H9 (cell line): ENCODE measurements around the gene MIR17HG. TPM values are rescaled to one million over a fixed set of nuclear protein-coding genes. Genes with fewer than 3 reads are reported as not detected.

Source experiments
- DNase-seq: peaks from one replicate; pipeline ENCODE4 v3.0.0-alpha.2; 2017
- H2AFZ ChIP-seq: one replicate; pipeline ENCODE4 v1.6.1; 2013; ENCODE audit warnings: mild to moderate bottlenecking, low read length, control low read depth, moderate library complexity
- H2AK5ac ChIP-seq: 2 replicates; pipeline ENCODE4 v1.6.1; 2013; ENCODE audit warnings: low read length, control low read depth, mixed read lengths; ENCODE audit not compliant: insufficient read length
- H2BK120ac ChIP-seq: one replicate; pipeline ENCODE4 v1.6.1; 2013; ENCODE audit warnings: low read depth, mild to moderate bottlenecking, low read length, control low read depth, inconsistent platforms; ENCODE audit not compliant: poor library complexity, severe bottlenecking
- H2BK12ac ChIP-seq: 2 replicates; pipeline ENCODE4 v1.6.1; 2013; ENCODE audit warnings: low read length, control low read depth, mixed read lengths, low read depth; ENCODE audit not compliant: insufficient read length
- H2BK15ac ChIP-seq: 2 replicates; pipeline ENCODE4 v1.6.1; 2013; ENCODE audit warnings: low read depth, low read length, control low read depth
- H2BK20ac ChIP-seq: one replicate; pipeline ENCODE4 v1.6.1; 2013; ENCODE audit warnings: low read depth, mild to moderate bottlenecking, low read length, control low read depth, inconsistent platforms; ENCODE audit not compliant: poor library complexity, severe bottlenecking
- H2BK5ac ChIP-seq: 2 replicates; pipeline ENCODE4 v1.6.1; 2013; ENCODE audit warnings: low read length, control low read depth, mixed read lengths; ENCODE audit not compliant: insufficient read length
- H3K14ac ChIP-seq: 2 replicates; pipeline ENCODE4 v1.6.1; 2013; ENCODE audit warnings: low read length, control low read depth; ENCODE audit not compliant: insufficient read depth
- H3K18ac ChIP-seq: 2 replicates; pipeline ENCODE4 v1.6.1; 2013; ENCODE audit warnings: low read depth, mild to moderate bottlenecking, mixed read lengths, low read length, control low read depth; ENCODE audit not compliant: insufficient read length
- H3K23ac ChIP-seq: 2 replicates; pipeline ENCODE4 v1.6.1; 2013; ENCODE audit warnings: low read length, control low read depth, mixed read lengths, low read depth; ENCODE audit not compliant: insufficient read length
- H3K23me2 ChIP-seq: 2 replicates; pipeline ENCODE4 v1.6.1; 2013; ENCODE audit warnings: low read depth, mild to moderate bottlenecking, mixed read lengths, low read length, control low read depth; ENCODE audit not compliant: insufficient read length, poor library complexity, severe bottlenecking
- H3K27ac ChIP-seq: 2 replicates; pipeline ENCODE4 v1.5.1; 2013; ENCODE audit warnings: low read length, control low read depth, mixed read lengths, low read depth; ENCODE audit not compliant: insufficient read length
- H3K27me3 ChIP-seq: 2 replicates; pipeline ENCODE4 v1.6.1; 2013; ENCODE audit warnings: low read length, control low read depth, inconsistent platforms; ENCODE audit not compliant: insufficient read depth
- H3K4ac ChIP-seq: 2 replicates; pipeline ENCODE4 v1.6.1; 2013; ENCODE audit warnings: low read depth, mild to moderate bottlenecking, control low read depth, inconsistent platforms, low read length, moderate library complexity
- H3K4me1 ChIP-seq: 2 replicates; pipeline ENCODE4 v1.6.1; 2013; ENCODE audit warnings: low read length, control low read depth, inconsistent platforms; ENCODE audit not compliant: insufficient read depth
- H3K4me2 ChIP-seq: 2 replicates; pipeline ENCODE4 v1.6.1; 2013; ENCODE audit warnings: low read length, control low read depth, mixed read lengths; ENCODE audit not compliant: insufficient read length, insufficient read depth
- H3K56ac ChIP-seq: 2 replicates; pipeline ENCODE4 v1.6.1; 2013; ENCODE audit warnings: low read depth, mild to moderate bottlenecking, mixed read lengths, low read length, control low read depth; ENCODE audit not compliant: insufficient read length
- H3K79me1 ChIP-seq: 2 replicates; pipeline ENCODE4 v1.6.1; 2013; ENCODE audit warnings: low read depth, mild to moderate bottlenecking, moderate library complexity, low read length, control low read depth, inconsistent platforms; ENCODE audit not compliant: insufficient read depth, poor library complexity, severe bottlenecking
- H3K79me2 ChIP-seq: 2 replicates; pipeline ENCODE4 v1.6.1; 2013; ENCODE audit warnings: low read length, control low read depth, inconsistent platforms; ENCODE audit not compliant: insufficient read depth
- H3K9ac ChIP-seq: 2 replicates; pipeline ENCODE4 v1.6.1; 2013; ENCODE audit warnings: low read length, control low read depth, mixed read lengths; ENCODE audit not compliant: insufficient read length; ENCODE audit errors: extremely low read depth
- H3K9me3 ChIP-seq: one replicate; pipeline ENCODE4 v1.6.1; 2013; ENCODE audit warnings: low read depth, low read length, inconsistent platforms; ENCODE audit not compliant: control insufficient read depth
- H3T11ph ChIP-seq: one replicate; pipeline ENCODE4 v1.6.1; 2013; ENCODE audit warnings: mild to moderate bottlenecking, low read length, control low read depth, inconsistent platforms
- H4K20me1 ChIP-seq: one replicate; pipeline ENCODE4 v1.6.1; 2013; ENCODE audit not compliant: control insufficient read depth, insufficient read length, insufficient read depth
- H4K5ac ChIP-seq: 2 replicates; pipeline ENCODE4 v1.6.1; 2013; ENCODE audit warnings: low read depth, mild to moderate bottlenecking, mixed read lengths, low read length, control low read depth; ENCODE audit not compliant: insufficient read length
- H4K8ac ChIP-seq: replicated peaks from 2 replicates; pipeline ENCODE4 v1.6.1; 2013; ENCODE audit warnings: low read length, control low read depth, mixed read lengths, low read depth; ENCODE audit not compliant: insufficient read length
- H4K91ac ChIP-seq: 2 replicates; pipeline ENCODE4 v1.6.1; 2013; ENCODE audit warnings: low read depth, mild to moderate bottlenecking, moderate library complexity, mixed read lengths, low read length, control low read depth; ENCODE audit not compliant: insufficient read length
- H3K27ac Mint-ChIP-seq, 3 experiments: 2 replicates in 2 of 3; 3 replicates in 1 of 3; pipeline ENCODE4 v1.8.0; 2020 to 2021; ENCODE audit warnings: mixed read lengths in 3 of 3, mild to moderate bottlenecking in 1 of 3, moderate library complexity in 1 of 3
- H3K27me3 Mint-ChIP-seq: 2 replicates; pipeline ENCODE4 v1.8.0; 2021; ENCODE audit warnings: low read depth, mild to moderate bottlenecking, moderate library complexity, mixed read lengths
- H3K36me3 Mint-ChIP-seq, 3 experiments: 2 replicates in 2 of 3; 3 replicates in 1 of 3; pipeline ENCODE4 v1.8.0; 2020 to 2021; ENCODE audit warnings: low read depth in 3 of 3, mixed read lengths in 3 of 3; ENCODE audit not compliant: insufficient read depth in 1 of 3
- H3K4me1 Mint-ChIP-seq, 2 experiments: 2 replicates each; pipeline ENCODE4 v1.8.0; 2020; ENCODE audit warnings: mixed read lengths in 2 of 2
- H3K4me3 Mint-ChIP-seq, 2 experiments: 2 replicates in 1 of 2; 3 replicates in 1 of 2; pipeline ENCODE4 v1.8.0; 2020 to 2021; ENCODE audit warnings: mild to moderate bottlenecking in 2 of 2, mixed read lengths in 2 of 2, moderate library complexity in 1 of 2
- H3K9me3 Mint-ChIP-seq, 2 experiments: 2 replicates in 1 of 2; 3 replicates in 1 of 2; pipeline ENCODE4 v1.8.0; 2020; ENCODE audit warnings: mild to moderate bottlenecking in 2 of 2, mixed read lengths in 2 of 2, moderate library complexity in 1 of 2
- WGBS: extraction: QIAGEN DNeasy Blood & Tissue Kit; methylation state at CpG from one replicate; pipeline ENCODE4 v1.1.7; 2013; ENCODE audit warnings: missing lambda C conversion rate, low lambda C conversion rate, mixed read lengths; ENCODE audit not compliant: insufficient read length; ENCODE audit errors: extremely low coverage; 5-methylcytosine and 5-hydroxymethylcytosine counted together
- total RNA-seq: library from RNA; stranded (reverse); gene quantifications from 2 replicates; pipeline ENCODE4 v1.2.1, GENCODE V29; 2021
- TF ChIP-seq, protein P1 (sequence below): fragments of 200-600 bp; sonication (generic); conservative IDR thresholded peaks from 3 replicates; pipeline ENCODE4 v1.8.0; 2021; ENCODE audit warnings: antibody characterized with exemption, mild to moderate bottlenecking

Gene MIR17HG
- total RNA-seq, 1 experiment from 2014 or later: 38.7 TPM

DNA sequence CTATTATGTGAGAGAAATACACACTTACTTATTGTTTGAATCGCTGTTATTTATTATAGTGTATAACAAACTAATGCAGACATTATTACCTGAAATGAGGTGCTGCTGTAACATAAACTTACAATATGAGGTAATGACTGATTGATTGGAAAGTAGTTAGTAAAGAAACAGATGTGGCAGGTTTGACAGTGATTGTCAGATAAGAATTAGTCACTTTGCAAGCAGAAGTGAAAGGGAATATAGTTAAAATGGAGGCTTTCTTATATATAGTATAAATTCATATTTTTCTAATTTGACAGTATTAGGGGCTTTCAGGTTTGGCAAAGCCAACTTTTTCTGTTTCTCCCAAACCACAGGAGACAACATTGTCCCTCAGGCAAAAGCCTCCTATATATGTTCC, 20.6 kb downstream of the MIR17HG start:
- Histone ChIP-seq H2BK12ac (no peak overlapping the region), H3K4me2 (no peak overlapping the region), H3T11ph (no peak overlapping the region), H3K4ac (no peak overlapping the region), H3K79me2 (no peaks in the 10 kb centered on the region), H4K8ac (no peak overlapping the region), H3K18ac (no peak overlapping the region), H3K4me1 (no peaks in the 10 kb centered on the region), H4K20me1 (no peaks in the 10 kb centered on the region), H3K9ac (no peak overlapping the region), H2AK5ac (no peak overlapping the region), H3K14ac (no peak overlapping the region), H2BK120ac (no peak overlapping the region), H2BK15ac (no peak overlapping the region), H3K27me3 (no peaks in the 10 kb centered on the region), H3K79me1 (no peaks in the 10 kb centered on the region), H2BK5ac (no peak overlapping the region), H3K56ac (no peak overlapping the region), H2BK20ac (no peak overlapping the region), H3K27ac (no peak overlapping the region), H3K23ac (no peak overlapping the region), H2AFZ (no peak overlapping the region), H3K23me2 (no peaks in the 10 kb centered on the region), H3K9me3 (no peaks in the 10 kb centered on the region), H4K5ac (no peak overlapping the region), H4K91ac (no peak overlapping the region)
- WGBS: no CpG with 5 or more reads among the region's 1 CpG
- Mint-ChIP-seq H3K27ac (no peak overlapping the region), H3K4me1 (peaks cover 3 to 5% of the 10 kb centered on the region in 2 experiments; a peak in 2 of 4 replicates), H3K4me3 (no peak overlapping the region), H3K27me3 (no peaks in the 10 kb centered on the region), H3K36me3 (no peaks in the 10 kb centered on the region), H3K9me3 (no peaks in the 10 kb centered on the region; a peak in 1 of 5 replicates)
- no peak for DNase-seq
- TF ChIP-seq, protein P1, sequence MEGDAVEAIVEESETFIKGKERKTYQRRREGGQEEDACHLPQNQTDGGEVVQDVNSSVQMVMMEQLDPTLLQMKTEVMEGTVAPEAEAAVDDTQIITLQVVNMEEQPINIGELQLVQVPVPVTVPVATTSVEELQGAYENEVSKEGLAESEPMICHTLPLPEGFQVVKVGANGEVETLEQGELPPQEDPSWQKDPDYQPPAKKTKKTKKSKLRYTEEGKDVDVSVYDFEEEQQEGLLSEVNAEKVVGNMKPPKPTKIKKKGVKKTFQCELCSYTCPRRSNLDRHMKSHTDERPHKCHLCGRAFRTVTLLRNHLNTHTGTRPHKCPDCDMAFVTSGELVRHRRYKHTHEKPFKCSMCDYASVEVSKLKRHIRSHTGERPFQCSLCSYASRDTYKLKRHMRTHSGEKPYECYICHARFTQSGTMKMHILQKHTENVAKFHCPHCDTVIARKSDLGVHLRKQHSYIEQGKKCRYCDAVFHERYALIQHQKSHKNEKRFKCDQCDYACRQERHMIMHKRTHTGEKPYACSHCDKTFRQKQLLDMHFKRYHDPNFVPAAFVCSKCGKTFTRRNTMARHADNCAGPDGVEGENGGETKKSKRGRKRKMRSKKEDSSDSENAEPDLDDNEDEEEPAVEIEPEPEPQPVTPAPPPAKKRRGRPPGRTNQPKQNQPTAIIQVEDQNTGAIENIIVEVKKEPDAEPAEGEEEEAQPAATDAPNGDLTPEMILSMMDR: no peak
